Mucosa of rectum (tissue), 2 donors: Measurements from ENCODE around the gene OVCA2.

Source experiments
- H3K27ac ChIP-seq, 2 donors: one replicate each; pipeline ENCODE4 v1.7.0; 2013; ENCODE audit warnings: inconsistent platforms in 2 of 2, low read depth in 2 of 2, low read length in 2 of 2
- H3K27me3 ChIP-seq, 2 donors: one replicate each; pipeline ENCODE4 v1.7.0; 2013; ENCODE audit warnings: low read length in 2 of 2; ENCODE audit not compliant: control insufficient read depth in 2 of 2, insufficient read depth in 2 of 2
- H3K36me3 ChIP-seq, 2 donors: one replicate each; pipeline ENCODE4 v1.7.0; 2013; ENCODE audit warnings: low read length in 2 of 2; ENCODE audit not compliant: control insufficient read depth in 2 of 2, insufficient read depth in 2 of 2
- H3K4me1 ChIP-seq, 2 donors: one replicate each; pipeline ENCODE4 v1.7.0; 2013; ENCODE audit warnings: low read length in 2 of 2, mild to moderate bottlenecking in 1 of 2; ENCODE audit not compliant: control insufficient read depth in 2 of 2, insufficient read depth in 2 of 2
- H3K4me3 ChIP-seq, 2 donors: one replicate each; pipeline ENCODE4 v1.7.0; 2013; ENCODE audit warnings: low read length in 2 of 2
- H3K9ac ChIP-seq, 2 donors: one replicate each; pipeline ENCODE4 v1.7.0; 2013; ENCODE audit warnings: low read length in 2 of 2, low read depth in 1 of 2, mild to moderate bottlenecking in 1 of 2
- H3K9me3 ChIP-seq, 2 donors: one replicate each; pipeline ENCODE4 v1.7.0; 2013; ENCODE audit warnings: low read length in 2 of 2; ENCODE audit not compliant: control insufficient read depth in 2 of 2
- donor health status: healthy.
- donor health status: Normal muscosa, but diverticular disease.

The OVCA2 gene

GRCh38 chr17:2043785-2044184 lies 2.0 kb downstream of the OVCA2 start:
- Histone ChIP-seq H3K27ac (no peak overlapping the region), H3K36me3 (peaks cover 0 to 13% of the 10 kb centered on the region in 2 donors), H3K4me3 (no peak overlapping the region), H3K27me3 (no peaks in the 10 kb centered on the region), H3K9me3 (no peaks in the 10 kb centered on the region), H3K9ac (no peak overlapping the region), H3K4me1 (peaks cover 14 to 17% of the 10 kb centered on the region in 2 donors)

GRCh38 chr17:2044263-2044894 lies 2.6 kb downstream of the OVCA2 start:
- Histone ChIP-seq H3K9me3 (no peaks in the 10 kb centered on the region), H3K4me3 (no peak overlapping the region), H3K4me1 (peaks cover 19 to 21% of the 10 kb centered on the region in 2 donors), H3K27me3 (no peaks in the 10 kb centered on the region), H3K27ac (no peak overlapping the region), H3K36me3 (peaks cover 0 to 13% of the 10 kb centered on the region in 2 donors), H3K9ac (no peak overlapping the region)

GRCh38 chr17:2047590-2047989 lies 5.8 kb downstream of the OVCA2 start:
- Histone ChIP-seq H3K36me3 (peaks cover 0 to 11% of the 10 kb centered on the region in 2 donors), H3K27ac (no peak overlapping the region), H3K27me3 (peaks cover 3 to 9% of the 10 kb centered on the region in 2 donors), H3K9me3 (no peaks in the 10 kb centered on the region), H3K4me3 (no peak overlapping the region), H3K4me1 (peaks cover 13 to 16% of the 10 kb centered on the region in 2 donors), H3K9ac (no peak overlapping the region)

GRCh38 chr17:2048805-2049204 lies 7.0 kb downstream of the OVCA2 start:
- H3K27me3 ChIP-seq: peaks cover 6 to 9% of the 10 kb centered on the region in 2 donors
- no peak overlapping the region for H3K9ac ChIP-seq
- peaks cover 9 to 15% of the 10 kb centered on the region in 2 donors for H3K4me1 ChIP-seq
- H3K4me3 ChIP-seq: peak overlapping the region in 1 of 2 donors; percentile 78
- no peak overlapping the region for H3K27ac ChIP-seq
- H3K9me3 ChIP-seq: no peaks in the 10 kb centered on the region
- peaks cover 0 to 2% of the 10 kb centered on the region in 2 donors for H3K36me3 ChIP-seq

GRCh38 chr17:2049333-2050299 lies 7.8 kb downstream of the OVCA2 start:
- peak overlapping the region; percentile 32 to 70 for H3K9ac ChIP-seq
- H3K4me1 ChIP-seq: peaks cover 11 to 18% of the 10 kb centered on the region in 2 donors
- H3K9me3 ChIP-seq: no peaks in the 10 kb centered on the region
- H3K27ac ChIP-seq: peak overlapping the region; percentile 32 to 37
- no peaks in the 10 kb centered on the region for H3K36me3 ChIP-seq
- H3K27me3 ChIP-seq: peaks cover 10 to 17% of the 10 kb centered on the region in 2 donors
- H3K4me3 ChIP-seq: peak overlapping the region; percentile 75 to 78

GRCh38 chr17:2050300-2051060 lies 8.7 kb downstream of the OVCA2 start:
- Histone ChIP-seq H3K36me3 (no peaks in the 10 kb centered on the region), H3K9ac (no peak overlapping the region), H3K4me1 (peaks cover 11 to 22% of the 10 kb centered on the region in 2 donors), H3K4me3 (peak overlapping the region; percentile 26 to 78), H3K27ac (no peak overlapping the region), H3K27me3 (peaks cover 10 to 18% of the 10 kb centered on the region in 2 donors), H3K9me3 (no peaks in the 10 kb centered on the region)

GRCh38 chr17:2051061-2051932 lies 9.5 kb downstream of the OVCA2 start:
- peaks cover 11 to 26% of the 10 kb centered on the region in 2 donors for H3K4me1 ChIP-seq
- H3K27ac ChIP-seq: no peak overlapping the region
- peaks cover 10 to 20% of the 10 kb centered on the region in 2 donors for H3K27me3 ChIP-seq
- H3K36me3 ChIP-seq: no peaks in the 10 kb centered on the region
- no peaks in the 10 kb centered on the region for H3K9me3 ChIP-seq
- no peak overlapping the region for H3K9ac ChIP-seq
- no peak overlapping the region for H3K4me3 ChIP-seq

- H3K4me3 ChIP-seq: no peak overlapping the region
- H3K9me3 ChIP-seq: no peaks in the 10 kb centered on the region
- no peak overlapping the region for H3K27ac ChIP-seq
- no peaks in the 10 kb centered on the region for H3K36me3 ChIP-seq
- no peak overlapping the region for H3K9ac ChIP-seq
- peaks cover 10 to 23% of the 10 kb centered on the region in 2 donors for H3K27me3 ChIP-seq
- H3K4me1 ChIP-seq: peaks cover 15 to 31% of the 10 kb centered on the region in 2 donors
Observed at GRCh38 chr17:2051933-2052559, 10.2 kb downstream of the OVCA2 start.
